ENCODE data around the gene DYNLRB1.

DNA sequence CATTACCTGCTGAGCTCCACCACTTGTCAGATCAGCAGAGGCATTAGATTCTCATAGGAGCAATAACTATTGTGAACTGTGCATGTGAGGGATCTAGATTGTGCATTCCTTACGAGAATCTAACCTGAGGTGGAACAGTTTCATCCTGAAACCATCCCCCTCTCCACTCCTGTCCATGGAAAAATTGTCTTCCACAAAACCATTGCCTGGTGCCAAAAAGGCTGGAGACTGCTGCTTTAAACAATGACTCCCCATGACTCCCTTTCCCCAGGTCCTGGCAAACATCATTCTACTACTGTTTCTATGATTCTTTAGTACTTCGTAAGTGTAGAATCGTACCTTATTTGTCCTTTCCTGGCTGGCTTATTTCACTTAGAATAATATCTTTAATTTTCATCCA, 9.7 kb upstream of the DYNLRB1 start:
- TF ChIP-seq EP300 (IDR thresholded peaks at IDR 0.05), result no peak
- TF ChIP-seq, protein P1, sequence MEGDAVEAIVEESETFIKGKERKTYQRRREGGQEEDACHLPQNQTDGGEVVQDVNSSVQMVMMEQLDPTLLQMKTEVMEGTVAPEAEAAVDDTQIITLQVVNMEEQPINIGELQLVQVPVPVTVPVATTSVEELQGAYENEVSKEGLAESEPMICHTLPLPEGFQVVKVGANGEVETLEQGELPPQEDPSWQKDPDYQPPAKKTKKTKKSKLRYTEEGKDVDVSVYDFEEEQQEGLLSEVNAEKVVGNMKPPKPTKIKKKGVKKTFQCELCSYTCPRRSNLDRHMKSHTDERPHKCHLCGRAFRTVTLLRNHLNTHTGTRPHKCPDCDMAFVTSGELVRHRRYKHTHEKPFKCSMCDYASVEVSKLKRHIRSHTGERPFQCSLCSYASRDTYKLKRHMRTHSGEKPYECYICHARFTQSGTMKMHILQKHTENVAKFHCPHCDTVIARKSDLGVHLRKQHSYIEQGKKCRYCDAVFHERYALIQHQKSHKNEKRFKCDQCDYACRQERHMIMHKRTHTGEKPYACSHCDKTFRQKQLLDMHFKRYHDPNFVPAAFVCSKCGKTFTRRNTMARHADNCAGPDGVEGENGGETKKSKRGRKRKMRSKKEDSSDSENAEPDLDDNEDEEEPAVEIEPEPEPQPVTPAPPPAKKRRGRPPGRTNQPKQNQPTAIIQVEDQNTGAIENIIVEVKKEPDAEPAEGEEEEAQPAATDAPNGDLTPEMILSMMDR (IDR thresholded peaks at IDR 0.05), result no peak
- no peak for TF ChIP-seq POLR2A (IDR thresholded peaks at IDR 0.05)

Measured in ovary (tissue), 3 donors.